ENCODE data around the gene TOGARAM1. TPM values are rescaled to one million over a fixed set of nuclear protein-coding genes. Genes with fewer than 3 reads are reported as not detected.

The TOGARAM1 gene
- total RNA-seq, 4 donors from 2014 or later, result 9.9 to 19.5 (median 16.8) TPM

GRCh38 chr14:45028107-45028626 is 66.2 kb downstream of the TOGARAM1 start:
- 86% methylated on average over 2 of the region's 2 CpGs for WGBS, 2 donors
- DNase-seq (ENCODE audit: low spot score in 2 of 2), result no peak
- TF ChIP-seq POLR2A (IDR thresholded peaks at IDR 0.05), result no peak
- TF ChIP-seq, protein P1, sequence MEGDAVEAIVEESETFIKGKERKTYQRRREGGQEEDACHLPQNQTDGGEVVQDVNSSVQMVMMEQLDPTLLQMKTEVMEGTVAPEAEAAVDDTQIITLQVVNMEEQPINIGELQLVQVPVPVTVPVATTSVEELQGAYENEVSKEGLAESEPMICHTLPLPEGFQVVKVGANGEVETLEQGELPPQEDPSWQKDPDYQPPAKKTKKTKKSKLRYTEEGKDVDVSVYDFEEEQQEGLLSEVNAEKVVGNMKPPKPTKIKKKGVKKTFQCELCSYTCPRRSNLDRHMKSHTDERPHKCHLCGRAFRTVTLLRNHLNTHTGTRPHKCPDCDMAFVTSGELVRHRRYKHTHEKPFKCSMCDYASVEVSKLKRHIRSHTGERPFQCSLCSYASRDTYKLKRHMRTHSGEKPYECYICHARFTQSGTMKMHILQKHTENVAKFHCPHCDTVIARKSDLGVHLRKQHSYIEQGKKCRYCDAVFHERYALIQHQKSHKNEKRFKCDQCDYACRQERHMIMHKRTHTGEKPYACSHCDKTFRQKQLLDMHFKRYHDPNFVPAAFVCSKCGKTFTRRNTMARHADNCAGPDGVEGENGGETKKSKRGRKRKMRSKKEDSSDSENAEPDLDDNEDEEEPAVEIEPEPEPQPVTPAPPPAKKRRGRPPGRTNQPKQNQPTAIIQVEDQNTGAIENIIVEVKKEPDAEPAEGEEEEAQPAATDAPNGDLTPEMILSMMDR (IDR thresholded peaks at IDR 0.05), result no peak
- no peak overlapping the region for H3K4me3 ChIP-seq (ENCODE audit: low read depth, poor library complexity, severe bottlenecking)
- intact Hi-C loops (cut with DNase I; ENCODE audit: low total_unique reads), result no loop called here

GRCh38 chr14:45034730-45035129 is 72.7 kb downstream of the TOGARAM1 start:
- intact Hi-C loops (cut with DNase I; ENCODE audit: low total_unique reads), result no loop called here
- DNase-seq (ENCODE audit: low spot score in 2 of 2), result no peak
- H3K4me3 ChIP-seq (ENCODE audit: low read depth, poor library complexity, severe bottlenecking), result no peak overlapping the region
- TF ChIP-seq, protein P1 (IDR thresholded peaks at IDR 0.05), result no peak
- no peak for TF ChIP-seq POLR2A (IDR thresholded peaks at IDR 0.05)

DNA sequence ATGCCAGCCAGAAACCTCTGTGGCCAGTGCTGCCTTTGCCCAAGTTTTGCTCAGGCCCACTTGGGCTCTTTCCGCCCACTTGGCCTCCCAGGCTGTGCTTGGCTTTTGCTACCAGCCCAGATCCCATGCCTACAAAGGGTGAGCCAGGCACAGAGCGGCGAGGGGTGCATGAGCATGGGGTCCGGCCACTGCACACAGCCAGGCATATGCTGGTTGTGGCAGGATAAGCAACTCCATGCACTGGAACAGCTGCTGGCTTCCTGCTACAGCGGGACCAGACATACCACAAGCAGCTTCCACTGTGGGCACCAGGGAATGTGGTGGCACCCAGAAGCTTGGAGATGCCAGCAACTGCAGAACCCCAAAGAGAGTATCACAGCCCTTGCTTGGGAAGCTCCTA is 76.3 kb downstream of the TOGARAM1 start:
- intact Hi-C loops (cut with DNase I; ENCODE audit: low total_unique reads), result no loop called here
- H3K4me3 ChIP-seq (ENCODE audit: low read depth, poor library complexity, severe bottlenecking), result no peak overlapping the region
- 88 to 94% methylated on average over 4 to 5 of the region's 5 CpGs for WGBS, 2 donors

GRCh38 chr14:45038865-45039264 is 76.9 kb downstream of the TOGARAM1 start:
- intact Hi-C loops (cut with DNase I; ENCODE audit: low total_unique reads), result no loop called here
- WGBS, 2 donors, result 94 to 97% methylated on average over 4 to 5 of the region's 5 CpGs
- no peak for DNase-seq (ENCODE audit: low spot score in 2 of 2)
- H3K4me3 ChIP-seq (ENCODE audit: low read depth, poor library complexity, severe bottlenecking), result no peak overlapping the region
- no peak for TF ChIP-seq POLR2A (IDR thresholded peaks at IDR 0.05)
- TF ChIP-seq, protein P1 (IDR thresholded peaks at IDR 0.05), result no peak

More for the DNA sequence above, 76.3 kb downstream of the TOGARAM1 start:
- no peak for DNase-seq (ENCODE audit: low spot score in 2 of 2)
- no peak for TF ChIP-seq POLR2A (IDR thresholded peaks at IDR 0.05)
- TF ChIP-seq, protein P1 (IDR thresholded peaks at IDR 0.05), result no peak

DNA sequence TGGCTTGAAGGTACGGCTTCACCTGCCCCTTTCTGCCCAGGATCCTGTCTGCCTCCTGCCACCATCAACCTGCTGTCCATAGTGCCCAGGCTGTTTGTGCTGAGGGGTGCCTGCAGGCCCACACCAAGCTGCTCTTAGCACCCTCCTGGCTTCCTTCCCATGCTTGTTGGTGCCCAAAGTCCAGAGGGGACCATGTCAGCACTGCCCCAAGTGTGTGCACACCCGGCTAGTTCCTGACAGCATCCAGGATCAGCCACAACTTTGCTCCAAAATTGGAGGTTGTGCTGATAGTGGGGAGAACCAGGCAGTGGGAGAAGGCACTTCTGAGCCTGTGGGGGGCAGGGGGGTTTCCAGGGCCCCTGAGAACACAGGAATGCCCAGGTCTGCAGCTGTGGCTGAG is 77.4 kb downstream of the TOGARAM1 start:
- TF ChIP-seq, protein P1 (IDR thresholded peaks at IDR 0.05), result no peak
- no peak for TF ChIP-seq POLR2A (IDR thresholded peaks at IDR 0.05)
- 92 to 97% methylated on average over 2 of the region's 2 CpGs for WGBS, 2 donors
- no peak overlapping the region for H3K4me3 ChIP-seq (ENCODE audit: low read depth, poor library complexity, severe bottlenecking)
- intact Hi-C loops (cut with DNase I; ENCODE audit: low total_unique reads), result no loop called here
- DNase-seq (ENCODE audit: low spot score in 2 of 2), result no peak

- H3K4me3 ChIP-seq (ENCODE audit: low read depth, poor library complexity, severe bottlenecking), result no peak overlapping the region
- no peak for DNase-seq (ENCODE audit: low spot score in 2 of 2)
- 94 to 97% methylated on average over 5 of the region's 5 CpGs for WGBS, 2 donors
- no peak for TF ChIP-seq POLR2A (IDR thresholded peaks at IDR 0.05)
- TF ChIP-seq, protein P1 (IDR thresholded peaks at IDR 0.05), result no peak
- intact Hi-C loops (cut with DNase I; ENCODE audit: low total_unique reads), result no loop called here
These were observed 79.7 kb downstream of the TOGARAM1 start for GRCh38 chr14:45041641-45042040.

Measured in lower leg skin (tissue), 4 donors.